ENCODE data around the gene FASTKD3.
A peak's percentile ranks its signal among the peaks of the same experiment; 100 is the strongest.
"Not testable (repeated sequence)": the region's sequence is repeated elsewhere in the genome, so short reads cannot be mapped to it uniquely, and the experiment has no call there.

The FASTKD3 gene, protein sequence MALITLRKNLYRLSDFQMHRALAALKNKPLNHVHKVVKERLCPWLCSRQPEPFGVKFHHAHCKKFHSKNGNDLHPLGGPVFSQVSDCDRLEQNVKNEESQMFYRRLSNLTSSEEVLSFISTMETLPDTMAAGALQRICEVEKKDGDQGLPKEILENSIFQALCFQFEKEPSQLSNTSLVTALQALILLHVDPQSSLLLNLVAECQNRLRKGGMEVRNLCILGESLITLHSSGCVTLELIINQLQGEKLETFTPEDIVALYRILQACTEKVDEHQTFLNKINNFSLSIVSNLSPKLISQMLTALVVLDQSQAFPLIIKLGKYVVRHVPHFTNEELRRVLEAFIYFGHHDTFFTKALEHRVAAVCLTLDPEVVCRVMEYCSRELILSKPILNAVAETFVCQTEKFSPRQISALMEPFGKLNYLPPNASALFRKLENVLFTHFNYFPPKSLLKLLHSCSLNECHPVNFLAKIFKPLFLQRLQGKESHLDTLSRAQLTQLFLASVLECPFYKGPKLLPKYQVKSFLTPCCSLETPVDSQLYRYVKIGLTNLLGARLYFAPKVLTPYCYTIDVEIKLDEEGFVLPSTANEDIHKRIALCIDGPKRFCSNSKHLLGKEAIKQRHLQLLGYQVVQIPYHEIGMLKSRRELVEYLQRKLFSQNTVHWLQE

DNA sequence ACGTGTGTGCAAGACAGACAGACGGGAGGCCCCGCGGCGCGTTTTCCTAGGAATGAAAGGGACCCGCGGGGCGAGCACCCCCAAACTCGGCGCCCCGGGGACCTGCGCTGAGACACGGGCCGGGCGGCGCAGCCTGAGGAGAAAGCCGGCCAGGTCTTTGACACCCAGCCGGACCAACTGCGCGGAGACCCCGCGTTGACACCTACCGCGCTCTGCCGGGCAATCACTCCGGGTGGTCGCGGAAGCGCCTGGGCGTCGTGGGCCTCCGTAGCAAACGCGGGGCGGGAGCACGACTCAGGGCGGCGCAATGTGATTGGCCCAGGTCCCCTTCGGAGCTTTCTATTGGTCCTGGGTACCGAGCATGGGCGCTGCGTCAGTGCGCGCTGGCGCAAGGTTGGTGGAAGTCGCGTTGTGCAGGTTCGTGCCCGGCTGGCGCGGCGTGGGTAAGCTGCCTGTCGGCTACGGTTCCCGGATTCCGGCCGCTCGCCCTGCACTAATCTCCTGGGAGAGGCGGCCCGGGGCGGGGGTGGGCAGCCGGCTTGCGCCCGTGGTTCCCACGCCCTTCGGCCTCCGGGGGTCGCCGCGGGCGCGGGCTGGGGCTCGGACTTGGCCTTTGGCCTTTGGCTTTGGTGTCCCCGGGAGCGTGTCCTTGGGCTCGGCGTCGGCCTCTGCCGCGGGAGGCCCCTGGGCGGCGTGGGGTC lies at the start of gene FASTKD3, which contains the start of gene MTRR:
Gene FASTKD3 (minus strand): TSS at position 259 of the 701 bp plus-strand sequence. CDS start 948 bp downstream, outside the sequence.
Gene MTRR (plus strand): TSS at position 376 of the 701 bp plus-strand sequence. CDS start 1,647 bp downstream, outside the sequence.
- peak; percentile 92 for DNase-seq (ENCODE audit: low spot score)

DNA sequence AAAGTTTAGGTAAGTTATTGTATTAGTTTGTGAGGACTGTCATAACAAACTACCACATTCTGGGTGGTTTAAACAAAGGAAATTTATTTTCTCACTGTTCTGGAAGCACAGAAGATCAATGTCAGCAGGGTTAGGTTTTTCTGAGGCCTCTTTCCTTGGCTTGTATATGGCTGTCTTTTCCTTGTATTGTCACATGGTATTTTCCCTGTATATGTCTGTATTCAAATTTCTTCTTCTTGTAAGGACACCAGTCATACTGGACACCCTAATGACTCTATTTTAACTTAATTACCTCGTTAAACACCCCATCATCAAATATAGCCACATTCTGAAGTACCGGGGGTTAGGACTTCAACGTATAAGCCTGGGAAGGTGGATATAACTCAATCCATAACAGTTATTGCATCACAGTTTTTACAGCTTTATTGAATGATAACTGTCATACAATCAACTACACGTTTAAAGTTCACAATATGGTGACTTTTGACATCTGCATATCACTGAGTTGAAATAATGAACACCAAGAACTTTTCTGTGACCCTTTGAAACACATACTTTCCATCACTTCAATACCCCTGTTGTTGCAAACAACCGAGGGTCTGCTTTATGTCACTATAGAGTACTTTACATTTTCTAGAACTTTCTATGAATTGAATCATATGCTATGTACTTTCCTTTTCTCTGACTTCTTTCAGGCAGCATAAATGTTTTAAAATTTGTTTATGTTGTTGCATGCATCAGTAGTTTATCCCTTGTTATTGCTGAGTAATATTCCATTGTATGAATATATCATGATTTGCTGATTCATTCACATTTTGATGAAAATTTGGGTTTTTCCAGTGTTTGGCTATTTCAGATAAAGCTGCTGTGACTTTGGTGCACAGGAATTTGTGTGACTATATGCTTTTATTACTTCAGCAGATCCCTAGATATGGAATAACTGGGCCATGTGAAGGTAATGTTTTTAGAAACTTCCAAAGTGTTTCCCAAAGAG lies 48.6 kb upstream of the FASTKD3 start:
- DNase-seq (ENCODE audit: low spot score), result no peak

DNA sequence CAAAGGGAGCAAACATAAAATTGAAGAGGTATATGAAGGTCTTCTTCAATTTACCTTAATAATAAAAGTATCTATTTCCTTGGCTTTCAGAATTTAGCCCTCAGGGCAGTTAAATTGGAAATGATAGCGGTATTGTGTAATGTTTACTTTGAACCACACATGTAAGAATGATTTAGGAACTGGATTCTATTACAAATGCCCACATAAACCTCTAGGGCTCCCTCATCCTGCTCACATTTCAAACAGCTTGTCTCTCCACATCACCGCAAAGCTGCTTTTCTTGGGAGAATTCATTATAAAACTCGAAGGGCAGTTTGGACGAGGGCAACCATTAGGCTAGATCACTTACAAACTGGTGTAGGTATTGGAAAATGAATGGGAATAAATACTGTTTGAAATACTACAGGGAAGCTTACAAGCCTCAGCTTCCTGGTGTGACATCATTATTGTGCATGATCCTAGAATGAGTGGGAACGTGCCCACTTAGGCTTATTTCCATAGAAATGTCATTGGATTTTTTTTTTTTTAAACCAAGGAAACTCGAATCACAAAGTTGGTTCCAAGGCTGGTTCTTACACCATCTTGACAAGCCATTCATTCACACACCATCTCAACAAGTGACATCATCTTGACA lies 47.5 kb upstream of the FASTKD3 start:
- DNase-seq (ENCODE audit: low spot score), result no peak

DNA sequence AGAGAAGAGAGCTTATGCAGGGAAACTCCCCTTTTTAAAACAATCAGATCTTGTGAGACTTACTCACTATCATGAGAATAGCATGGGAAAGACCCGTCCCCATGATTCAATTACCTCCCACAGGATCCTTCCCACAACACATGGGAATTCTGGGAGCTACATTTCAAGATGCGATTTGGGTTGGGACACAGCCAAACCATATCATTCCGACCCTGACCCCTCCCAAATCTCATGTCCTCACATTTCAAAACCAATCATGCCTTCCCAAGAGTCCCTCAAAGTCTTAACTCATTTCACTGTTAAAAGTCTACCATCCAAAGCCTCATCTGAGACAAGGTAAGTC lies 42.6 kb upstream of the FASTKD3 start:
- not testable (repeated sequence) for DNase-seq (ENCODE audit: low spot score)

DNA sequence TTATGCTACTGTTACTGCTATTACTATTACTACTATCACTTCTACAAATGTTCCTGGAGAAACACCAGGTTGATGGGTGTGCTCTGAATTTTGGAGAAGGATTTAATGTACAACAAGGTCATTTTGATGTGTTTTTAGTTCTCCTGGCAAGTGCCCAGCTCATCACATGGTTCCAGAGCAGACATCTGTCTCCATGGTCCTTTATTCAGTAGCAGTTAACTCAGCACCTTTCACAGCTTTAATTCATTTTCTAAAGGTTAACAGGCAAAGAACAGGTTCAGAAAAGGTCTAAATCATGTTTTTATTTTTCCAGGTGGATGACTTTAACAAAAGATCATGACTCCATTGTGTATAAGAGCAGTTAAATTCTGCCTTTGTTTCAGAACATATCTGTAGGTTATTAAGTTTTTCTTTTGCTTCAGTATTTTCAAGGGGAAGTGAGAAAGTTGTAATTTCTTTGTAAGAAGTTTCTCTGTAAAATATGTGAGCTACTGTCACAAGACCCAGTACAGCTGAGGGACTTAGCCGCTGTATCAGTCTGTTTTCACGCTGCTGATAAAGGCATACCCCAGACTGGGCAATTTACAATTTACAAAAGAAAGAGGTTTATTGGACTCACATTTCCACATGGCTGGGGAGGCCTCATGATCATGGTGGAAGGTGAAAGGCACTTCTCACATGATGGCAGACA lies 42.1 kb upstream of the FASTKD3 start:
- DNase-seq (ENCODE audit: low spot score), result no peak

DNA sequence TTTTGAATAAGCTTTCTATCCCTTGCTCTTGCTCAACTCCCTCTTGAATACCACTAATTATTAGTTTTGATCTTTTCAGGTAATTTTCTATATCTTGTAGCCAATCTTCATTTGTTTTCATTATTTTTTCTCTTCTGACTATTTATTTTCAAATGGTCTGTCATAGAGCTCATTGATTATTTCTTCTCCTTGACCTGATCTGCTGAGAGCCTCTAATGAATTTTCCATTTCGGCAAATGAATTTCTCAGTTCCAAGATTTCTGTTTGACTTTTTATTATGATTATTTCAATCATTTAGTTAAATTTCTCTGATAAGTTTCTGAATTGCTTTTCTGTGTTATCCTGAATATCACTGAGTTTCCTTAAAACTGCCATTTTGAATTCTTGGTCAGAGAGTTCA lies 39.5 kb upstream of the FASTKD3 start:
- DNase-seq (ENCODE audit: low spot score), result no peak

DNA sequence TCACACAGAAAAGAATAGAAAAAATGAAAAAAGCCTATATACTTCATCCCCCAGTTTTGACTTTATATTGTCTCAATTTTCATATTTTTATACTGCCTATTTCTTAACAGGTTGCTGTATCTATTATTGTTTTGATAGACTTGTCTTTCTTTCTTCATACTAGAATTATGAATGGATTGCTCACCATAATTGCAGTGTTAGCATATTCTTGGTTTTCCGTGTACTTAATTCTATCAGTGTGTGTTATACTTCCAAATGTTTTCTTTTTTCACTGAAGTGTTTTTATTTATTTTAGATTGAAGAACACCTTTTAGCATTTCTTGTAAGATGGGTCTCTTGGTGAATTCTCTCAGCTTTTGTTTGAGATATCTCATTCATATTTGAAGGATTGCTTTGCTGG lies 38.8 kb upstream of the FASTKD3 start:
- DNase-seq (ENCODE audit: low spot score), result no peak

DNA sequence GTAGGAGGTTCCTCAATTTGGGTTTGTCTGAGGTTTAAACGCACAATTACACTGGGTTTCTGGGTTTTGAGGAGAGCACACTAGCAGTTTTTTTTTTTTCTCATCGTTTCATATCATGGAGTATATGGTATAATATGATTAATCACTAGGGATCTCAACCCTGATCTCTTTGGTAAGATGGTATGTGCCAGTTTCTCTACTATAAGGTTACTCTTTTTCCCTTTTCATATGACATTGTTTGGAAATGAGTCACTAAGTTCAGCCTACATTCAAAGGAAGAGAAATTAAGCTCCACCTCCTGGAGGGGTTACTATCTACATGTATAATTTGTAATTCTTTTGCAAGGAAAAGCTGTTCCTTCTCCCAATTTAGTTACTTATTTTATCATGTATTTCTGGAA lies 35.3 kb upstream of the FASTKD3 start:
- DNase-seq (ENCODE audit: low spot score), result no peak

DNA sequence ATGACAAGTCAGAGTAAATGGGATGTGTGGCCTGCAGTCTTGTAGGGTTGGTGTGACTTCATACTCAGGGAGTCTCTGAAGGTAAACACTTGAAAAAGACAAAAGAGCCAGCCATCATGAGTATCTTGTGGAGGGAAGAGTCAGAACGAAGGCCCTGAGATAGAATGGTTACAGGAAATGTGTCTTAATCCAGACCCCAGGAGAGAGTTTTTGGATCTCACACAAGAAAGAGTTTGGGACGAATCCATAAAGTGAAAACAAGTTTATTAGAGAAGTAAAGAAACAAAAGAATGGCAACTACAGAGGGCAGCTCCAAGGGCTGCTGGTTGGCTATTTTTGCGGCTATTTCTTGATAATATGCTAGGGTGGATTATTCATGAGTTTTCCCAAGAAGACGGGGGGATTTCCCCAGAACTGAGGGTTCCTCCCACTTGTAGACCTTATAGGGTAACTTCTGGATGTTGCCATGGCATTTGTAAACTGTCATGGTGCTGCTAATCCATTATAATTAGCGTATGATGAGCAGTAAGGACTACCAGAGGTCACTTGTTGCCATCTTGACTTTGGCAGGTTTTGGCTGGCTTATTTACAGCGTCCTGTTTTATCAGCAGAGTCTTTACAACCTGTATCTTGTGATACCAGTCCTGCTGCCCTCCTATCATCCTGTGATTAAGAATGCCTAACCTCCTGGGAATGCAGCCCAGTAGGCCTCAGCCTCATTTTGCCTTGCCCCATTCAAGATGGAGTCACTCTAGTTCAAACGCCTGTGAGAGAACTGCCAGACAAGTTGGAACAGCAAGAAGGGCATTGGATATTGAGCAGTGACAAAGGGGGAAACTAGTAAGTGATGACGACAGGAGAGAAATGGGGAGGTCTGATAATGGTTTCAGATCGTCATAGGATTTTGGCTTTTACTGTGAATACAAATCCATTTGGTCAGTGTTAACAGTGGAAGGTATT lies 34.1 kb upstream of the FASTKD3 start:
- DNase-seq (ENCODE audit: low spot score), result no peak

DNA sequence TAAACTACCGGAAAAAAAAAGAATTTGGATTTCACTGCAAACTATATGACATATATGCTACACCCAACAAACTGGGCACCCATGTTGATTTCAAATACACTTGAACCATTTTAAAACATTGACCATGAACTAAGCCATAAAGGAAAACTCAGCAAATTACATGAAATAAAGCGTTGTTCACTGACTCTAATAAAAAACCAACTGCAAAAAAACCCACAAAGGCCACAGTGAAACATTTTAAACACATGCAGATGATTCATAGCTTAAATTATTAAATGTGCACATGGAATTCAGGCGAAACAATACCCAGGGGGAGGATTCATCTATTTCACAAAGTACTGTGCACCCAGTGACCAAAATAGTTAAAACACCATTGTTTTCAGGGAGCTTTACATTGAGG lies 33.4 kb upstream of the FASTKD3 start:
- no peak for DNase-seq (ENCODE audit: low spot score)

DNA sequence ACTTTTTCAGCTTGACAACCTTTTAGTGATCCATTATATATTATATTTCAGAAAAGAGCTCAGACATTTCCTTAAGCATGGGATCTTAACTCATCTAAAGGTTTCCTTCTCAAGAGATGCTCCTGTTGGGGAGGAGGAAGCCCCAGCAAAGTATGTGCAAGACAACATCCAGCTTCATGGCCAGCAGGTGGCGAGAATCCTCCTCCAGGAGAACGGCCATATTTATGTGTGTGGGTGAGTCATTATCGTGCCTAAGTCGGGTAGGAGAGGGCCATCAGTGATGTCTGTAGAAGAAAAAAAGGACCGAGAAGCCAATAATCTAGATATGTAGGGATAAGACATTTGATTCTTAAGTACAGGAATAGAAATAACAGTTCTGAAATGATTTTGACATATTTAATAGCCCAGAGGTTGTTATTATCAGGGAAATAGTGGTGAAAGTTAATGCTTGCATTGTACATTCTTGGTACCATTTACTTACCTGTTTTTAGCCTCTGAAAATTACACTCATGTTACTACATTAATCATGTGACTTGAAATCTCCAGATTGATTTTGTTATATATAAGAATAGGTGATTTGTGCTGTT lies 28.3 kb upstream of the FASTKD3 start:
- peak; percentile 50 for DNase-seq (ENCODE audit: low spot score)

DNA sequence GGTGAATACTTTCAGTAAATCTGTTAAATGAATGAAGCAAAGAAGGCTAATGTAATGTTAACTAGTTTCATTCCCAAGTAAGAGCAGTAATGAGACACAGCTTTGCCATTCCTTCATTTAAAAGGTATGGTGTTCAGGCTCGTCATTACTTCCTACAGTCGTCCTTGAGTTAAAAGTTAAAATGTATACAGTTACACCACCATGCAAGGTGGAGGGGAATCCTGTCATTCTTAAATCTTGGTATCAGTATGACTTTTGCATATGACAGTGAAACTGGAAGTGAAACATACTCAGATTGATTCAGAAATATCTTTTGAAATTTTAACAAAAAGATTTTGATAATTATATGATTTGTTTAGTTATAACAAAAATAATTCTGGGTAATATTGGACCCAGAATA lies 26.0 kb upstream of the FASTKD3 start:
- no peak for DNase-seq (ENCODE audit: low spot score)

DNA sequence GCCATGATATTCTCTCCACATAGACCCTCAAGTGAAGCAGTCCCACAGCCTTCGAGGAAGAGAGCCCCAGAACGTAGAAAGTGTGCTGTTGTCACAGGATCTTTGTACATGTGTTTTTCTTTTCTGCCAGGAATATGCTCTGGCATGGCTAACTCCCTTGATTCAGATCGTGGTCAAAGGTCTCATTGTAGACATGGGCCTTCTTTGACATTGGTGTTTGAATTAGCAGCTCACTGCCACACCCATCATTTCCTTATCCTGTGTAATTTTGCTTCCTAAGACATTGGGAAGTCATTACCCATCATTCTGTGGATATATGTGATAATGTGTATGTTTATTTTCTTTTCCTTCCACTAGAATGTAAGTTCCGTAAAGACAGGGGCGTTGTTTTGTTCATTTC lies 25.6 kb upstream of the FASTKD3 start:
- DNase-seq (ENCODE audit: low spot score), result no peak

DNA sequence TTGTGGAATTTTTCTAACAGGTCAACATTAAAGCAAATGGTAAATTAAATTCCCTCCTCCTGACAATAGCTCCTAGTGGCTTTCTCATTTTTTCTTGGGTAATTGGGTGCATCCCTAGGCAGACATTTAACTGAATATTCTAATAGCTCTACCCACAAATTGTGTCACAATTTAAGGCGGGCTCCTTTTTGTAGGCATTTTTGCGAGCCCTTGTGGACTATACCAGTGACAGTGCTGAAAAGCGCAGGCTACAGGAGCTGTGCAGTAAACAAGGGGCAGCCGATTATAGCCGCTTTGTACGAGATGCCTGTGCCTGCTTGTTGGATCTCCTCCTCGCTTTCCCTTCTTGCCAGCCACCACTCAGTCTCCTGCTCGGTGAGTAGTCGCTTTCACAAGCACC lies 20.1 kb upstream of the FASTKD3 start:
- no peak for DNase-seq (ENCODE audit: low spot score)

DNA sequence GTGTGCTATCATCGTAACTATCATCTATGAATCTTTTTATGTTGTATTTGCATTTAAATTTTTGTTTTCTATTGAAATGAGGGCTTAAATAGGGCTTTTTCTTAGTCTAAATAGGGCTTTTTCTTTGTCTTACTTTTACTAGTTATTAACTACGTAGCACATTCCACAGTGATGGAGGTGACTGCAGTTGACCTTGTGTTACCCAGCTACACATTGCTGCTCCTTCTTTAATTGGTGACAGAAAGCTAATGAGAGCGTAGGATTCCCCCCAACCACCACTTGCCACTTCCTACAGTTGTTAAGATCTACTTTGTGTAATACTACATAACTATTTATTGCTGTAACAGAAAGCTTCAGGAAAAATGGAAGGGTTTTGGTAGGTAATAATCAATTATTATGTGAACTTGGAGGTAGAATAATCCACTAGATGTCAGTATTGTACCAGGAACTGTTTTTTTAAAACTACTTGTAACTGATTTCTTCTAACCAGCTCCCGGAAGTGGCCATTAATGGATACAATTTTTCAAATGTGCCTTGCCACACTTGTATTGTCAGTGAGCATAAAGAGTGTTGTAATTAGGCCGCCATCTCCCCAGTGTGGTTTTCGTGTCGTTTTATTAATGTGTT lies 18.1 kb upstream of the FASTKD3 start:
- no peak for DNase-seq (ENCODE audit: low spot score)

DNA sequence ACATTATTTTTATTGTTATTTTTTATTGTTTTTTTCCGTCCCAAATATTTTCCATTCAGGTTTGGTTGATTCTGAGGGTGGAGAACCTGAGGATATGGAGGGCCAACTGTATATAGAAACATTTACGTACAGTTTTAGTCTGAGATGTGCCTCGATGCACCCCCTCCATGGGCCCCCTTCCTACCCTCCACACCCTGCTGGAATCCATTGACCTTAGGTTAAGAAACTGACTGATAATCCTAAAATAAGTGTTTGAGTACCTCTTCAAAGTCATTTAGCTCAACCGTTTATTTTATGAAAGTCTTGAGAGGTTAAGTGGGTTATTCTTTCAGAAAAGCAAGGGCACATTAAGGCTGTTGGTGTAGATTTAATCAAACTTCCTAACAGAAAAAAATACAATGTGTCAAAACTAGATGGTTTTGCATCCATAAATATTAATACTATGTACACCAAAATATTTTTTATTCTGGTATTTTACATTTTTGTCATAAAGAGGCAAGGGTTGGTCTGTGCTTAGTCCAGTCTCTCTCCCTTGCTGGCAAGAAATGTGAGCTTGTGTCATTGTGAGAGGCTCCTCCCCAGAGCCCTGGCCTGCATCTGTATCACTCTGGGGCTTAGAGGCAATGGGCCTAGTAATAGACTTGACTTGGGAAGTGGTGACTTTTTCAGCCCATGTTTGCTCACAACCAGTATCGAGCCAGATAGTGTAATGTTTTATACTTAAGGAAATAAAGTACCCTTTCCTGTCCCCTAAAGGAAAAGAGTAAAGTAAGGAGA lies 15.8 kb upstream of the FASTKD3 start:
- DNase-seq (ENCODE audit: low spot score), result no peak

DNA sequence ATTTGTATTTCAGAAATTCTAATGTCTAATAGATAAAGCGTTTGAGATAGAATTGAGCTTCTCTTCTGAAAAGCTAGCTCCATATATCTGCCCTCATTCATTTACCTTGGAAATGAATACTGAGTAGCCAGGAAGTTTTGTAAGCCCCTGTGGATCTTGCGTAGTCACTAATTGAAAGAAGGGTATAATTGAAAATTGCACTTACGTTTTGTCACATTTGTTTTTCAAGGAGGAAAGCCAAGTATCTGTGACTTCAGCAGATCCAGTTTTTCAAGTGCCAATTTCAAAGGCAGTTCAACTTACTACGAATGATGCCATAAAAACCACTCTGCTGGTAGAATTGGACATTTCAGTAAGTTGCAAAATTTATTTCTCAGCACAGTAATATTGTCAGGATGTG lies 14.1 kb upstream of the FASTKD3 start:
- no peak for DNase-seq (ENCODE audit: low spot score)

DNA sequence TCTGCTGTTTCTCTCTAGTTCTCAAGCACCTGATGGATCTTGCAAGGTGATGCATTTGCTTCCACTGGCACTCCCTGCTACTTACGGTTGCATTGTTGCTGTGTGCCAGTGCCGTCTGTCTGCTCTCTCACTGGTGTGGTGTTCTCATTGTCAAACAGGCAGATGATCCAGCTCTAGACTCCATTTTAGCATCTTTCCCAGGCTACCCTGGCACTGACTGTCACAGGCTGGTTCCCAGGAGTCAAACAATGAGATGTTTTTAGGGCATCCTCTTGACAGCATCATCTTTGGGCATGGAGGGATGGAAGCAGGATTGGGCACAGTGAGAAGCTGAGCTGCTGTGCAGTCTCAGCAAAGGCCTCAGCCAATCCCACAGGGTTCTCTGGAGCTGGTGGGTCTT lies 13.0 kb upstream of the FASTKD3 start:
- no peak for DNase-seq (ENCODE audit: low spot score)

Measured in ecto neural progenitor cell (in vitro differentiated cells).